DND-41 (cell line): ENCODE data around the gene IL1R2.

Source experiments
- CTCF ChIP-seq: IDR thresholded peaks from 2 replicates; pipeline ENCODE4 v1.5.1; 2012; ENCODE audit warnings: borderline replicate concordance, low read length, moderate library complexity, mild to moderate bottlenecking; ENCODE audit not compliant: poor library complexity, severe bottlenecking; ENCODE audit errors: extremely low read depth
- EZH2 ChIP-seq: IDR thresholded peaks from 3 replicates; pipeline ENCODE4 v1.6.1; 2012; ENCODE audit warnings: borderline replicate concordance, low read depth, mild to moderate bottlenecking, moderate library complexity, low read length, inconsistent platforms; ENCODE audit not compliant: severe bottlenecking

- TF ChIP-seq CTCF (no peak), EZH2 (no peak)
Observed at GRCh38 chr2:102046135-102046986, 54.6 kb downstream of the IL1R2 start.
